Measurements from ENCODE around the gene TMF1.

GRCh38 chr3:69008980-69009379, 43.2 kb downstream of the TMF1 start:
- no peak for TF ChIP-seq CTCF (IDR thresholded peaks at IDR 0.05)
- TF ChIP-seq REST (IDR thresholded peaks at IDR 0.05; ENCODE audit: insufficient read depth in 1 of 2, low read depth in 2 of 2, low read length in 1 of 2), result no peak
- no peak for TF ChIP-seq POLR2AphosphoS5 (IDR thresholded peaks at IDR 0.05; ENCODE audit: low read depth, low read length)
